SK-N-SH (cell line): ENCODE data around the gene FXR2. TPM values are rescaled to one million over a fixed set of nuclear protein-coding genes. Genes with fewer than 3 reads are reported as not detected.

ENCODE experiments used
- CTCF ChIA-PET: fragments of 300-600, 350-600 bp; formaldehyde crosslinking; extraction: SDS; loops from one replicate; lab custom pipeline; 2021; lab: Yijun Ruan, JAX
- POLR2A ChIA-PET: fragments of 350-600 bp; sonication (Branson Sonifier 250); formaldehyde crosslinking; extraction: SDS; loops from one replicate; lab custom pipeline; 2020; ENCODE audit warnings: antibody characterized with exemption, inconsistent platforms; lab: Yijun Ruan, JAX
- DNase-seq: peaks from one replicate; pipeline ENCODE4 v3.0.0; 2012
- H2AFZ ChIP-seq: fragments of 200-600 bp; sonication (generic); 2 replicates; pipeline ENCODE4 v1.8.1; 2016; ENCODE audit warnings: antibody characterized with exemption, mild to moderate bottlenecking, low read depth
- H3F3A ChIP-seq: fragments of 200-600 bp; sonication (generic); replicated peaks from 2 replicates; pipeline ENCODE3; 2016; ENCODE audit warnings: antibody characterized with exemption, mild to moderate bottlenecking; ENCODE audit not compliant: insufficient read depth
- H3K27ac ChIP-seq, 2 experiments: fragments of 200-500 bp in 1 of 2; fragments of 200-600 bp in 1 of 2; sonication (Bioruptor generic) in 1 of 2; sonication (generic), shearing (Covaris generic) in 1 of 2; 2 replicates each; pipeline versions ENCODE4 v1.5.1 to v1.6.1; 2014 to 2016; ENCODE audit warnings: low read depth in 2 of 2, inconsistent platforms in 1 of 2, low read length in 1 of 2, mild to moderate bottlenecking in 1 of 2, mixed read lengths in 1 of 2
- H3K27me3 ChIP-seq: fragments of 200-600 bp; sonication (generic), shearing (Covaris generic); 2 replicates; pipeline ENCODE4 v1.6.1; 2016; ENCODE audit warnings: mixed run types; ENCODE audit not compliant: insufficient read depth
- H3K36me3 ChIP-seq, 2 experiments: fragments of 200-500 bp in 1 of 2; fragments of 200-600 bp in 1 of 2; sonication (Bioruptor generic) in 1 of 2; sonication (generic) in 1 of 2; replicated peaks in 1 of 2; 2 replicates each; pipeline versions ENCODE3 to v1.5.1; 2014 to 2016; ENCODE audit warnings: low read length in 1 of 2, mild to moderate bottlenecking in 1 of 2; ENCODE audit not compliant: insufficient read depth in 2 of 2, control insufficient read depth in 1 of 2
- H3K4me1 ChIP-seq, 2 experiments: fragments of 200-500 bp in 1 of 2; fragments of 200-600 bp in 1 of 2; sonication (Bioruptor generic) in 1 of 2; sonication (generic), shearing (Covaris generic) in 1 of 2; 2 replicates each; pipeline versions ENCODE4 v1.5.1 to v1.6.1; 2014 to 2016; ENCODE audit warnings: low read depth in 1 of 2, low read length in 1 of 2, mixed run types in 1 of 2; ENCODE audit not compliant: insufficient read depth in 2 of 2, control insufficient read depth in 1 of 2
- H3K4me2 ChIP-seq: fragments of 200-600 bp; sonication (generic), shearing (Covaris generic); 2 replicates; pipeline ENCODE4 v1.6.1; 2017; ENCODE audit warnings: mixed run types
- H3K4me3 ChIP-seq, 2 experiments: fragments of 200-500 bp in 1 of 2; fragments of 200-600 bp in 1 of 2; sonication (Bioruptor generic) in 1 of 2; sonication (generic), shearing (Covaris generic) in 1 of 2; 2 replicates each; pipeline versions ENCODE4 v1.5.1 to v1.8.1; 2014 to 2016; ENCODE audit warnings: low read depth in 2 of 2, inconsistent platforms in 1 of 2, low read length in 1 of 2, mild to moderate bottlenecking in 1 of 2, mixed read lengths in 1 of 2, moderate library complexity in 1 of 2
- H3K79me2 ChIP-seq: fragments of 200-600 bp; sonication (generic); 2 replicates; pipeline ENCODE4 v1.8.1; 2017; ENCODE audit warnings: mild to moderate bottlenecking; ENCODE audit not compliant: insufficient read depth
- H3K9ac ChIP-seq: fragments of 200-600 bp; sonication (generic); 2 replicates; pipeline ENCODE4 v1.6.1; 2017; ENCODE audit warnings: mixed run types
- H3K9me2 ChIP-seq: fragments of 200-600 bp; sonication (generic); 2 replicates; pipeline ENCODE4 v1.6.1; 2017; ENCODE audit warnings: mixed run types
- H3K9me3 ChIP-seq: fragments of 200-600 bp; sonication (generic); 2 replicates; pipeline ENCODE4 v1.6.1; 2017; ENCODE audit warnings: mixed run types, mild to moderate bottlenecking, moderate library complexity
- H4K20me1 ChIP-seq: fragments of 200-600 bp; sonication (generic); 2 replicates; pipeline ENCODE4 v1.6.1; 2017; ENCODE audit warnings: mild to moderate bottlenecking, mixed run types; ENCODE audit not compliant: insufficient read depth
- ELF1 ChIP-seq: IDR thresholded peaks from 2 replicates; pipeline ENCODE4 v1.4.0; 2012
- EP300 ChIP-seq, 2 experiments: IDR thresholded peaks; 2 replicates each; pipeline versions ENCODE4 v1.4.0 to v1.6.1; 2012; ENCODE audit warnings: borderline replicate concordance in 1 of 2, low read depth in 1 of 2, low read length in 1 of 2
- EZH2phosphoT487 ChIP-seq: fragments of 200-600 bp; sonication (generic); IDR thresholded peaks from 2 replicates; pipeline ENCODE4 v1.6.1; 2017; ENCODE audit warnings: low read depth, mixed run types, mild to moderate bottlenecking, antibody characterized with exemption, moderate library complexity, borderline replicate concordance
- FOSL2 ChIP-seq: IDR thresholded peaks from 2 replicates; pipeline ENCODE4 v1.4.0; 2012; ENCODE audit warnings: low read depth, mild to moderate bottlenecking, moderate library complexity, borderline replicate concordance
- FOXM1 ChIP-seq: IDR thresholded peaks from 2 replicates; pipeline ENCODE4 v1.4.0; 2012; ENCODE audit warnings: low read depth, mild to moderate bottlenecking
- GABPA ChIP-seq: IDR thresholded peaks from 2 replicates; pipeline ENCODE4 v1.4.0; 2012; ENCODE audit warnings: low read depth, mild to moderate bottlenecking
- MEF2A ChIP-seq: IDR thresholded peaks from 2 replicates; pipeline ENCODE4 v1.4.0; 2012; ENCODE audit warnings: low read depth, borderline replicate concordance
- MXI1 ChIP-seq: IDR thresholded peaks from 2 replicates; pipeline ENCODE4 v1.6.1; 2012; ENCODE audit warnings: mild to moderate bottlenecking, low read depth, low read length, improper control_type of control experiment
- NRF1 ChIP-seq: IDR thresholded peaks from 2 replicates; pipeline ENCODE4 v1.6.1; 2012; ENCODE audit warnings: low read depth, mild to moderate bottlenecking, low read length
- POLR2AphosphoS5 ChIP-seq: IDR thresholded peaks from 2 replicates; pipeline ENCODE4 v1.6.1; 2012; ENCODE audit warnings: low read depth, low read length
- RFX5 ChIP-seq: IDR thresholded peaks from 2 replicates; pipeline ENCODE4 v1.6.1; 2012; ENCODE audit warnings: mild to moderate bottlenecking, improper control_type of control experiment, low read length
- RXRA ChIP-seq: IDR thresholded peaks from 2 replicates; pipeline ENCODE4 v1.4.0; 2012; ENCODE audit warnings: low read depth, mild to moderate bottlenecking, borderline replicate concordance
- SMC3 ChIP-seq: IDR thresholded peaks from 2 replicates; pipeline ENCODE4 v1.6.1; 2012; ENCODE audit warnings: low read depth, low read length, improper control_type of control experiment
- TCF12 ChIP-seq: IDR thresholded peaks from 2 replicates; pipeline ENCODE4 v1.4.0; 2012
- YY1 ChIP-seq: IDR thresholded peaks from 2 replicates; pipeline ENCODE4 v1.4.0; 2012; ENCODE audit warnings: low read depth, mild to moderate bottlenecking
- WGBS: methylation state at CpG from one replicate; pipeline ENCODE4 v1.1.6; 2017; ENCODE audit warnings: low lambda C conversion rate; 5-methylcytosine and 5-hydroxymethylcytosine counted together
- polyA plus RNA-seq, 3 experiments: library from polyadenylated mRNA; depleted of rRNA; stranded (reverse); fragments of >200 nt; gene quantifications; 2 replicates each; pipeline ENCODE4 v1.2.3, GENCODE V29; 2012
- TF ChIP-seq, protein P1 (sequence below): fragments of 150-350 bp; IDR thresholded peaks from 2 replicates; pipeline ENCODE4 v1.6.1; 2016; ENCODE audit warnings: mild to moderate bottlenecking, low read depth, low read length
- TF ChIP-seq, protein P2 (sequence below): IDR thresholded peaks from 2 replicates; pipeline ENCODE4; 2012
- TF ChIP-seq, protein P3 (sequence below): IDR thresholded peaks from 2 replicates; pipeline ENCODE4 v1.4.0; 2012; ENCODE audit warnings: low read depth
- TF ChIP-seq, protein P4 (sequence below): IDR thresholded peaks from 2 replicates; pipeline ENCODE4 v1.4.0; 2012; ENCODE audit warnings: low read depth, borderline replicate concordance

FXR2 gene
- polyA plus RNA-seq, 1 of the 3 experiments (the other 2 are of a cell fraction) = 56.4 TPM

DNA sequence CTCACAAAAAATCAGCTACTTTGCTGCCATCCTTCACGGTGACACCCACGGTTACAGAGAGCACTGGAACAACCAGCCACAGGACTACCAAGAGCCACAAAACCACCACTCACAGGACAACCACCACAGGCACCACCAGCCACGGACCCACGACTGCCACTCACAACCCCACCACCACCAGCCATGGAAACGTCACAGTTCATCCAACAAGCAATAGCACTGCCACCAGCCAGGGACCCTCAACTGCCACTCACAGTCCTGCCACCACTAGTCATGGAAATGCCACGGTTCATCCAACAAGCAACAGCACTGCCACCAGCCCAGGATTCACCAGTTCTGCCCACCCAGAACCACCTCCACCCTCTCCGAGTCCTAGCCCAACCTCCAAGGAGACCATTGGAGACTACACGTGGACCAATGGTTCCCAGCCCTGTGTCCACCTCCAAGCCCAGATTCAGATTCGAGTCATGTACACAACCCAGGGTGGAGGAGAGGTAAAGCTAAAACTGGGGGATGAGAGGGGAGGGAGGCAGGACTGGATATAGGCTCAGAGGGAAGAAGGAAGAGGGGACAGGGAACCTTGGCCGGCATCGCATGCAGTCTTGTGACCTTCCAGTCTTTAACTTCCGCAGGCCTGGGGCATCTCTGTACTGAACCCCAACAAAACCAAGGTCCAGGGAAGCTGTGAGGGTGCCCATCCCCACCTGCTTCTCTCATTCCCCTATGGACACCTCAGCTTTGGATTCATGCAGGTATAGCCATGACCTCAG lies 34.7 kb downstream of the FXR2 start:
- WGBS = 88% methylated on average over 6 of the region's 12 CpGs
- Histone ChIP-seq H3K27ac (peak overlapping the region in 1 of 2 experiments; percentile 79; a peak in 2 of 4 replicates), H3K27me3 (no peaks in the 10 kb centered on the region), H2AFZ (no peak overlapping the region), H3K9me2 (no peaks in the 10 kb centered on the region)
- POLR2A ChIA-PET = interaction anchor here (0.6 to 2.4 kb wide), 5 partner anchors 9 to 107 kb away, joined by 3 to 5 read pairs (median 3); partner anchors contain the start of genes FXR2 and TP53
- TF ChIP-seq RFX5 (no peak), POLR2AphosphoS5 (no peak), FOXM1 (no peak), MXI1 (no peak), RXRA (no peak), TCF12 (no peak), MEF2A (no peak), FOSL2 (no peak), GABPA (no peak), EZH2phosphoT487 (no peak), SMC3 (no peak), ELF1 (no peak), YY1 (no peak), NRF1 (no peak), EP300 (IDR thresholded peaks at IDR 0.05; ENCODE audit: borderline replicate concordance in 1 of 2, low read depth in 1 of 2, low read length in 1 of 2) (no peak)
- TF ChIP-seq, protein P1, sequence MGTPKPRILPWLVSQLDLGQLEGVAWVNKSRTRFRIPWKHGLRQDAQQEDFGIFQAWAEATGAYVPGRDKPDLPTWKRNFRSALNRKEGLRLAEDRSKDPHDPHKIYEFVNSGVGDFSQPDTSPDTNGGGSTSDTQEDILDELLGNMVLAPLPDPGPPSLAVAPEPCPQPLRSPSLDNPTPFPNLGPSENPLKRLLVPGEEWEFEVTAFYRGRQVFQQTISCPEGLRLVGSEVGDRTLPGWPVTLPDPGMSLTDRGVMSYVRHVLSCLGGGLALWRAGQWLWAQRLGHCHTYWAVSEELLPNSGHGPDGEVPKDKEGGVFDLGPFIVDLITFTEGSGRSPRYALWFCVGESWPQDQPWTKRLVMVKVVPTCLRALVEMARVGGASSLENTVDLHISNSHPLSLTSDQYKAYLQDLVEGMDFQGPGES = no peak
- TF ChIP-seq, protein P2, sequence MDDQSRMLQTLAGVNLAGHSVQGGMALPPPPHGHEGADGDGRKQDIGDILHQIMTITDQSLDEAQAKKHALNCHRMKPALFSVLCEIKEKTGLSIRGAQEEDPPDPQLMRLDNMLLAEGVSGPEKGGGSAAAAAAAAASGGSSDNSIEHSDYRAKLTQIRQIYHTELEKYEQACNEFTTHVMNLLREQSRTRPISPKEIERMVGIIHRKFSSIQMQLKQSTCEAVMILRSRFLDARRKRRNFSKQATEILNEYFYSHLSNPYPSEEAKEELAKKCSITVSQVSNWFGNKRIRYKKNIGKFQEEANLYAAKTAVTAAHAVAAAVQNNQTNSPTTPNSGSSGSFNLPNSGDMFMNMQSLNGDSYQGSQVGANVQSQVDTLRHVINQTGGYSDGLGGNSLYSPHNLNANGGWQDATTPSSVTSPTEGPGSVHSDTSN = no peak; the same call in 1 of the 2 replicates
- TF ChIP-seq, protein P3, sequence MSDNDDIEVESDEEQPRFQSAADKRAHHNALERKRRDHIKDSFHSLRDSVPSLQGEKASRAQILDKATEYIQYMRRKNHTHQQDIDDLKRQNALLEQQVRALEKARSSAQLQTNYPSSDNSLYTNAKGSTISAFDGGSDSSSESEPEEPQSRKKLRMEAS = no peak
- TF ChIP-seq, protein P4, sequence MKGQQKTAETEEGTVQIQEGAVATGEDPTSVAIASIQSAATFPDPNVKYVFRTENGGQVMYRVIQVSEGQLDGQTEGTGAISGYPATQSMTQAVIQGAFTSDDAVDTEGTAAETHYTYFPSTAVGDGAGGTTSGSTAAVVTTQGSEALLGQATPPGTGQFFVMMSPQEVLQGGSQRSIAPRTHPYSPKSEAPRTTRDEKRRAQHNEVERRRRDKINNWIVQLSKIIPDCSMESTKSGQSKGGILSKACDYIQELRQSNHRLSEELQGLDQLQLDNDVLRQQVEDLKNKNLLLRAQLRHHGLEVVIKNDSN = no peak
- TF ChIP-seq, all 33 proteins: peak for 0
- peaks cover 72% of the 10 kb centered on the region for H3K79me2 ChIP-seq
- peaks cover 31% of the 10 kb centered on the region in 2 experiments for H3K4me1 ChIP-seq
- DNase-seq = no peak
- H3F3A ChIP-seq = peaks cover 50% of the 10 kb centered on the region
- peak overlapping the region; percentile 23; the same call in 1 of the 2 replicates for H3K4me2 ChIP-seq
- CTCF ChIA-PET = interaction anchor here (1.2 to 2.5 kb wide), 3 partner anchors 9 to 108 kb away, joined by 3 to 18 read pairs (median 10); partner anchors contain the start of genes SOX15, TP53 and WRAP53
- peaks cover 41% of the 10 kb centered on the region for H4K20me1 ChIP-seq
- peaks cover 40% of the 10 kb centered on the region in 2 experiments for H3K36me3 ChIP-seq
- H3K9me3 ChIP-seq = no peaks in the 10 kb centered on the region
- H3K4me3 ChIP-seq = peak overlapping the region in 1 of 2 experiments; percentile 2; a peak in 1 of 4 replicates
- H3K9ac ChIP-seq = peak overlapping the region; percentile 45; the same call in 1 of the 2 replicates
